NCI-H2081 (cell line): ENCODE data around the gene UBE2I.
"Not testable (repeated sequence)": the region's sequence is repeated elsewhere in the genome, so short reads cannot be mapped to it uniquely, and the experiment has no call there.

Experiments
- DNase-seq, 2 experiments: peaks; one replicate each; lab custom pipeline; 2025; lab: John Stamatoyannopoulos, UW

Gene UBE2I

GRCh38 chr16:1293921-1294656 is 15.3 kb upstream of the UBE2I start:
- no peak for DNase-seq

- no peak for DNase-seq
Measured at GRCh38 chr16:1295465-1295864, 14.0 kb upstream of the UBE2I start.

GRCh38 chr16:1296688-1297017 is 12.8 kb upstream of the UBE2I start:
- not testable (repeated sequence) for DNase-seq

- no peak for DNase-seq
Measured at GRCh38 chr16:1297018-1297696, 12.3 kb upstream of the UBE2I start.

GRCh38 chr16:1298406-1298805 is 11.0 kb upstream of the UBE2I start:
- DNase-seq = no peak

GRCh38 chr16:1299012-1299867 is 10.2 kb upstream of the UBE2I start:
- DNase-seq = no peak

- no peak for DNase-seq
Measured at GRCh38 chr16:1299868-1300203, 9.6 kb upstream of the UBE2I start.

GRCh38 chr16:1300664-1301476 is 8.6 kb upstream of the UBE2I start:
- peak; percentile 30 to 41 for DNase-seq

GRCh38 chr16:1301562-1301961 is 7.9 kb upstream of the UBE2I start:
- no peak for DNase-seq

- DNase-seq = no peak
Measured at GRCh38 chr16:1305823-1306222, 3.6 kb upstream of the UBE2I start.

GRCh38 chr16:1306334-1306733 is 3.1 kb upstream of the UBE2I start:
- no peak for DNase-seq

GRCh38 chr16:1308036-1308976 is 1.1 kb upstream of the UBE2I start:
- no peak for DNase-seq

GRCh38 chr16:1309888-1310831 is 724 bp downstream of the UBE2I start:
- DNase-seq = no peak

- DNase-seq = no peak
Measured at GRCh38 chr16:1310832-1311200, 1.4 kb downstream of the UBE2I start.

GRCh38 chr16:1311212-1311737 is 1.8 kb downstream of the UBE2I start:
- no peak for DNase-seq

GRCh38 chr16:1311738-1312466 is 2.5 kb downstream of the UBE2I start:
- DNase-seq = no peak

- DNase-seq = no peak
Measured at GRCh38 chr16:1312467-1312816, 3.0 kb downstream of the UBE2I start.

- DNase-seq = no peak
Measured at GRCh38 chr16:1312903-1313302, 3.5 kb downstream of the UBE2I start.

GRCh38 chr16:1313721-1314369 is 4.4 kb downstream of the UBE2I start:
- no peak for DNase-seq
